Stomach (tissue), 4 donors: ENCODE results near the gene CCSAP.

Experiments used
- EP300 ChIP-seq: sonication (generic); formaldehyde crosslinking; IDR thresholded peaks from one replicate; pipeline ENCODE4 v1.6.1; 2017; ENCODE audit warnings: antibody characterized with exemption
- POLR2A ChIP-seq, 4 donors: fragments of 450-650 bp; IDR thresholded peaks; one replicate each; pipeline ENCODE4 v1.6.1; 2016; ENCODE audit warnings: antibody characterized with exemption in 4 of 4, control low read depth in 2 of 4, mild to moderate bottlenecking in 1 of 4, moderate library complexity in 1 of 4
- TF ChIP-seq, protein P1 (sequence below), 7 experiments: fragments of 450-650 bp in 4 of 7; fragments of 200-600 bp in 3 of 7; sonication (generic) in 3 of 7; IDR thresholded peaks; one replicate each; pipeline ENCODE4 v1.5.1; 2016 to 2019; ENCODE audit warnings: antibody characterized with exemption in 7 of 7, control low read depth in 2 of 7, mild to moderate bottlenecking in 1 of 7

DNA sequence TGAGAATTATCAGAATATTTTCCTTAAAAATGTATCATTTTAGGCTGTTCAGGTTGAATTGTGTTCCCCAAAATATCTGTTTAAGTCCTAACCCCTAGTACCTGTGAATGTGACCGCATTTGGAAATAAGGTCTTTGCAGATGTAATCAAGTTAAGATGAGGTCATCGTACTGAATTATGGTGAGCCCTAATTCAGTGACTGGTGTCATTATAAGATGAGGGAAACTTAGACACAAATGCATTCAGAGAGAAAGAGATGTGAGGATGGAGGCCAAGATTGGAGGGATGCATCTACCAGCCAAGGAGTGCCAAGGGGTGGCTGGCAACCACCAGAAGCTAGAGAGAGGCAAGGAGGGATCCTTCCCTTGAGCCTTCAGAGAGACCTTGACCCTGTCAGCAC is 67.8 kb downstream of the CCSAP start:
- TF ChIP-seq POLR2A (IDR thresholded peaks at IDR 0.05) = no peak
- TF ChIP-seq, protein P1, sequence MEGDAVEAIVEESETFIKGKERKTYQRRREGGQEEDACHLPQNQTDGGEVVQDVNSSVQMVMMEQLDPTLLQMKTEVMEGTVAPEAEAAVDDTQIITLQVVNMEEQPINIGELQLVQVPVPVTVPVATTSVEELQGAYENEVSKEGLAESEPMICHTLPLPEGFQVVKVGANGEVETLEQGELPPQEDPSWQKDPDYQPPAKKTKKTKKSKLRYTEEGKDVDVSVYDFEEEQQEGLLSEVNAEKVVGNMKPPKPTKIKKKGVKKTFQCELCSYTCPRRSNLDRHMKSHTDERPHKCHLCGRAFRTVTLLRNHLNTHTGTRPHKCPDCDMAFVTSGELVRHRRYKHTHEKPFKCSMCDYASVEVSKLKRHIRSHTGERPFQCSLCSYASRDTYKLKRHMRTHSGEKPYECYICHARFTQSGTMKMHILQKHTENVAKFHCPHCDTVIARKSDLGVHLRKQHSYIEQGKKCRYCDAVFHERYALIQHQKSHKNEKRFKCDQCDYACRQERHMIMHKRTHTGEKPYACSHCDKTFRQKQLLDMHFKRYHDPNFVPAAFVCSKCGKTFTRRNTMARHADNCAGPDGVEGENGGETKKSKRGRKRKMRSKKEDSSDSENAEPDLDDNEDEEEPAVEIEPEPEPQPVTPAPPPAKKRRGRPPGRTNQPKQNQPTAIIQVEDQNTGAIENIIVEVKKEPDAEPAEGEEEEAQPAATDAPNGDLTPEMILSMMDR (IDR thresholded peaks at IDR 0.05) = no peak
- TF ChIP-seq EP300 = no peak
